ENCODE results near the gene KCNA3. TPM values are rescaled to one million over a fixed set of nuclear protein-coding genes. Genes with fewer than 3 reads are reported as not detected.
A peak's percentile ranks its signal among the peaks of the same experiment; 100 is the strongest.

The KCNA3 gene
- total RNA-seq, 2 donors from 2014 or later = 0.20 to 0.27 TPM

DNA sequence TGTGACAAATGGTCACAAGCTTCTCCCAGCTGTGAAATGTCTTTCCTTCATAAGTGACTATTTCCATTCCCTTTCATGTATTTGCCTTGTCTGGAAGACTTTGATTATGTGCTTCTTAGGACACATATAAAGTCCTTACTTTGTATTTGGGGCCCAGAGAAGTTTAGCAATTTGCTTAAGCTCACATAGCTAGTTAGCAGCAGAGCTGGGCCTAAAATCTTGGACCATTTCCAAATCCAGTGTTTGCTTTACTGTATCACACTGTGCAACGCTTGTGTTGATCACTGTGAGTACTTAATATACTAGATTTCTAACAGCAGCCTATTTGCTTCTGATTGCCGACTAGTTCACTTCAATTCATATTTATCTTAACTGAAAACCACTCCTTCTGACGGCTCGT, 2.2 kb upstream of the KCNA3 start:
- H3K4me3 ChIP-seq (ENCODE audit: low read length) = no peak overlapping the region
- DNase-seq = no peak
- Mint-ChIP-seq H3K36me3 (ENCODE audit: low read depth) (no peaks in the 10 kb centered on the region), H3K9me3 (peaks cover 7% of the 10 kb centered on the region), H3K27ac (no peak overlapping the region), H3K27me3 (ENCODE audit: insufficient read depth) (peaks cover 84% of the 10 kb centered on the region), H3K4me1 (no peaks in the 10 kb centered on the region), H3K4me3 (no peak overlapping the region)
- no peak overlapping the region for H3K27ac ChIP-seq (ENCODE audit: low read depth, low read length)
- WGBS, 2 experiments (ENCODE audit: insufficient coverage in 1 of 2, insufficient read length in 1 of 2) = 88 to 100% methylated on average over 1 to 4 of the region's 4 CpGs
- H3K4me1 ChIP-seq (ENCODE audit: control insufficient read depth, insufficient read depth, low read length) = no peaks in the 10 kb centered on the region
- no peak overlapping the region for H3K9ac ChIP-seq (ENCODE audit: extremely low read depth, low read length, poor library complexity, severe bottlenecking)
- H3K36me3 ChIP-seq (ENCODE audit: control insufficient read depth, insufficient read depth, low read length) = no peaks in the 10 kb centered on the region
- TF ChIP-seq, protein P1, sequence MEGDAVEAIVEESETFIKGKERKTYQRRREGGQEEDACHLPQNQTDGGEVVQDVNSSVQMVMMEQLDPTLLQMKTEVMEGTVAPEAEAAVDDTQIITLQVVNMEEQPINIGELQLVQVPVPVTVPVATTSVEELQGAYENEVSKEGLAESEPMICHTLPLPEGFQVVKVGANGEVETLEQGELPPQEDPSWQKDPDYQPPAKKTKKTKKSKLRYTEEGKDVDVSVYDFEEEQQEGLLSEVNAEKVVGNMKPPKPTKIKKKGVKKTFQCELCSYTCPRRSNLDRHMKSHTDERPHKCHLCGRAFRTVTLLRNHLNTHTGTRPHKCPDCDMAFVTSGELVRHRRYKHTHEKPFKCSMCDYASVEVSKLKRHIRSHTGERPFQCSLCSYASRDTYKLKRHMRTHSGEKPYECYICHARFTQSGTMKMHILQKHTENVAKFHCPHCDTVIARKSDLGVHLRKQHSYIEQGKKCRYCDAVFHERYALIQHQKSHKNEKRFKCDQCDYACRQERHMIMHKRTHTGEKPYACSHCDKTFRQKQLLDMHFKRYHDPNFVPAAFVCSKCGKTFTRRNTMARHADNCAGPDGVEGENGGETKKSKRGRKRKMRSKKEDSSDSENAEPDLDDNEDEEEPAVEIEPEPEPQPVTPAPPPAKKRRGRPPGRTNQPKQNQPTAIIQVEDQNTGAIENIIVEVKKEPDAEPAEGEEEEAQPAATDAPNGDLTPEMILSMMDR (conservative IDR thresholded peaks at IDR 0.05) = no peak
- H3K27me3 ChIP-seq (ENCODE audit: control insufficient read depth, insufficient read depth, low read length, poor library complexity, severe bottlenecking) = peaks cover 76% of the 10 kb centered on the region
- peaks cover 6% of the 10 kb centered on the region for H3K9me3 ChIP-seq (ENCODE audit: control insufficient read depth, low read length)

DNA sequence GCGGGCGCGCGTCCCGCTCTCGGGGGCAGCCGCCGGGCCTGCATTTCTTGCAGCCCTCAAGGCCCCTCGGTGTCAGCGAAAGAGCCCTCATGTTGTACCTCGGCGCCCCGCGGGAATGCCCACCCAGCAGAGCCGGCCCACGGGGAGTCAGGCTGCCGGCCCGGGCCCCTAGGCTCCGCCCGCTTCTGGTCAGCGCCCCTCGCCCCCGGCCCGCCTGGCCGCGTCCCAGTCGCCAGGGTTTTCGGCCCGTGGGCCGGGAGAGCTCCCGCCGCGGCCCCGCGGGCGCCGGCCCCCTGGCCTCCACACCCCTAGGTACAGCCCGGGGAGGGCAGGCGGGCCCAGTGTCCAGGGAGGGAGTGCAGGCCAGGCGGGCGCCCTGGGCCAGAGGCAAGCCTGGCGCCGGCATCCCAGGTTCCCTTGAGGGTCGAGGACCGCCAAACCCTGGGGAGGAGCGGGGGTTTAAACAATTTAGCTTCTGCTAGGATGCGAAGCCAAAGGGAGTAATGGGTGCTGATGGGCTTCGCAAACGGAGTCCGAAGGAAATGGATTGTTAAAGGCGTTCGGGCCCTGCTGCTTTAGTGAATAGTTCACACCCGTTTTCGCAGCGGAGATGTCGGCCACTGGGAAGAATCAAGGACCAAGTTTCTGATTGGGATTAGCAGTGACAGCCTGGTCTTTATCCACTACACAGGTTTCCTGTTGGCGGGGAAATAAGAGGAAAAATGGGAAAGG, 486 bp upstream of the KCNA3 start:
- H3K27ac Mint-ChIP-seq = no peak overlapping the region
- H3K9me3 Mint-ChIP-seq = peaks cover 7% of the 10 kb centered on the region
- no peaks in the 10 kb centered on the region for H3K36me3 Mint-ChIP-seq (ENCODE audit: low read depth)
- TF ChIP-seq, protein P1 (conservative IDR thresholded peaks at IDR 0.05) = no peak
- Histone ChIP-seq H3K4me1 (ENCODE audit: control insufficient read depth, insufficient read depth, low read length) (no peaks in the 10 kb centered on the region), H3K4me3 (ENCODE audit: low read length) (peak overlapping the region; percentile 64), H3K36me3 (ENCODE audit: control insufficient read depth, insufficient read depth, low read length) (no peaks in the 10 kb centered on the region), H3K9me3 (ENCODE audit: control insufficient read depth, low read length) (peaks cover 6% of the 10 kb centered on the region), H3K27me3 (ENCODE audit: control insufficient read depth, insufficient read depth, low read length, poor library complexity, severe bottlenecking) (peaks cover 84% of the 10 kb centered on the region), H3K27ac (ENCODE audit: low read depth, low read length) (no peak overlapping the region), H3K9ac (ENCODE audit: extremely low read depth, low read length, poor library complexity, severe bottlenecking) (no peak overlapping the region)
- H3K4me3 Mint-ChIP-seq = peak overlapping the region; percentile 54
- DNase-seq = peak; percentile 72
- WGBS, 2 experiments (ENCODE audit: insufficient coverage in 1 of 2, insufficient read length in 1 of 2) = 3 to 8% methylated on average over 20 to 57 of the region's 57 CpGs
- H3K4me1 Mint-ChIP-seq = no peaks in the 10 kb centered on the region
- H3K27me3 Mint-ChIP-seq (ENCODE audit: insufficient read depth) = peaks cover 89% of the 10 kb centered on the region

DNA sequence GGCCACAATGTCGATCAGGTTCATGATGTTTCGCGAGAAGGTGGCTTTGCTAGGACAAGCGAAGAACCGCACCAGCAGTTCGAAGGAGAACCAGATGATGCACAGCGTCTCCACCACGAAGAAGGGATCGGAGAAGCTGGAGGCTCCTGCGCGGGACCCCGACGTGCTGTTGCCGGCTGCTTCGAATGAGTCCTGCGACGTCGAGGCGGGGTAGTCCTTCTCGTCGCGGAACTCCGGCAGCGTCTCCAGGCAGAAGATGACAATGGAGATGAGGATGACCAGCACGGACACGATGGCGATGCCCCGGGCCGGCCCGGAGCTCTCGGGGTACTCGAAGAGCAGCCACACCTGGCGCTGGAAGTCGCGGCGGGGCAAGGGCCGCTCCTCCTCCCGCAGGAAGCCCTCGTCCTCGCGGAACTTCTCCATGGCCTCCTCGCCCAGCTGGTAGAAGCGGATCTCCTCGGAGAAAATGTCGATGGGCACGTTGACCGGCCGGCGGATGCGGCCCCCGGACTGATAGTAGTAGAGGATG, 869 bp downstream of the KCNA3 start:
- no peak overlapping the region for H3K9ac ChIP-seq (ENCODE audit: extremely low read depth, low read length, poor library complexity, severe bottlenecking)
- Mint-ChIP-seq H3K4me3 (peak overlapping the region; percentile 54), H3K4me1 (no peaks in the 10 kb centered on the region), H3K36me3 (ENCODE audit: low read depth) (no peaks in the 10 kb centered on the region), H3K27me3 (ENCODE audit: insufficient read depth) (peaks cover 86% of the 10 kb centered on the region), H3K27ac (no peak overlapping the region), H3K9me3 (peaks cover 7% of the 10 kb centered on the region)
- peaks cover 87% of the 10 kb centered on the region for H3K27me3 ChIP-seq (ENCODE audit: control insufficient read depth, insufficient read depth, low read length, poor library complexity, severe bottlenecking)
- DNase-seq = no peak
- H3K4me1 ChIP-seq (ENCODE audit: control insufficient read depth, insufficient read depth, low read length) = no peaks in the 10 kb centered on the region
- WGBS, 2 experiments (ENCODE audit: insufficient coverage in 1 of 2, insufficient read length in 1 of 2) = 50 to 65% methylated on average over 32 to 51 of the region's 51 CpGs
- H3K27ac ChIP-seq (ENCODE audit: low read depth, low read length) = no peak overlapping the region
- no peaks in the 10 kb centered on the region for H3K36me3 ChIP-seq (ENCODE audit: control insufficient read depth, insufficient read depth, low read length)
- H3K4me3 ChIP-seq (ENCODE audit: low read length) = peak overlapping the region; percentile 64
- peaks cover 6% of the 10 kb centered on the region for H3K9me3 ChIP-seq (ENCODE audit: control insufficient read depth, low read length)
- TF ChIP-seq, protein P1 (conservative IDR thresholded peaks at IDR 0.05) = no peak
